Stimulated activated CD8-positive, alpha-beta memory T cell treated with anti-CD3 and anti-CD28 coated beads, Interleukin-12 subunit alpha, Interleukin-12 subunit beta, amount 100 ng/mL, for 24 hours (primary cell): Measurements from ENCODE around the gene SCARB1.

Experiments
- DNase-seq: peaks from one replicate; pipeline ENCODE4 v3.0.0-alpha.2; 2020; ENCODE audit errors: extremely low read depth

SCARB1 gene

DNA sequence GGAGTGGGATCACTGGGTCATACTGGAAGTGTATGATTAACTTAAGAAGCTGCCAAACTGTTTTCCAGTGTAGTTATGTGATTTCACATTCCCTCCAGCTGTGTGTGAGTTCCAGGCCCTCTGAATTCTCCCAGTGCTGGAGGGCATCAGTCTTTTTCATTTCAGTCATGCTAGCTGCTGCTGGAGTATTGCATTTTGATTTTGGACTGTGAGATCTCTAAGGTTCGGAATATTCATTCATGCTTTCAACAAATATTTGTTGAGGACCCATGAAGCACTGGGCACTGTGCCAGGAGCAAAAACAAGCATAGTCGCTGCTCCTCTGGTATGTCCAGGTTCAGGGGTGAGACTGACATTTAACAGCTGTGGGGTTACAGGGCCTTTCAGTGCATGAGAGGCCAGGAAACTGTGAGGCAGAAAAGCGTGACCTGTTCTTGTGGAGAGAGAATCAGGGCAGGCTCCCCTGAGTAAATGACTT is 133.2 kb downstream of the SCARB1 start:
- no peak for DNase-seq

DNA sequence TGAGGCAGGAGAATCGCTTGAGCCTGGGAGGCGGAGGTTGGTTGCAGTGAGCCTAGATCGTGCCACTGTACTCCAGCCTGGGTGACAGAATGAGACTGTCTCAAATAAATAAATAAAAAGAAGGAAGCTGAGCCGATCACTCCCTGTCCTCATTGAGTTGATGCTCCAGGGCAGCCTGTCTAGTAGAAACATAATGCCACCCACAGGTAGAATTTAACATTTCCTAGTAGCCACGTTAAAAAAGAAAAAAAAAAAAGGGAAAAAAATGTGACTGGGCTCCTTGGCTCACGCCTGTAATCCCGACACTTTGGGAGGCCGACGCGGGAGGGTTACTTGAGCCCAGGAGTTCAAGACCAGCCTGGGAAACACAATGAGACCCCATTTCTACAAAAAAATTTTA is 135.7 kb downstream of the SCARB1 start:
- no peak for DNase-seq

DNA sequence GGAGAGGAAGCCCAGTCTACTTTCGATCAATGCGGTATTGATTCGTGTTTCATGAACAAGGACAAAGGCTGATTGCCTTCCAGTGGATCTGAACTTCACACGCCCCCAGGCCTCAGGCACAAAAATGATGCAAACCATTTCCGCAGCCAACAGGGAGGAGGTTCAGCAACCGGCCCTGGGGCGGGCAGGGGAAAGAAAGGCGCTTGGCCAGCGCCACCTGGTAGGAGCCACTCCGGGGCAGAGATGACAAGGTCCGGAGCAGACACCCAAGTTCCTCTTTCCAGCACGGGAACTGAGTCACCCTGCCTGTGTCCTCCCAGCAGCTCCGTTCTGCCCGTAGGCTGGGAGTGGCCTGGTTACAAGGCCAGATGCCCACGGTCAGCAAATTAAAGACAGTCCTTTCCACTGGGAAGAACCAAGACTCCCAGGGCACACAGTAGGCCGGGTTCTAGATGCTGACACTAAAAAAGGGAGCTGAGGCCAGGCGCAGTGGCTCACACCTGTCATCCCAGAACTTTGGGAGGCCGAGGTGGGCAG is 136.3 kb downstream of the SCARB1 start:
- DNase-seq: no peak
